ENCODE results near the gene IGSF6. TPM values are rescaled to one million over a fixed set of nuclear protein-coding genes. Genes with fewer than 3 reads are reported as not detected.
A peak's percentile ranks its signal among the peaks of the same experiment; 100 is the strongest.

The IGSF6 gene
- total and polyA plus RNA-seq, 9 of the 15 experiments (the other 6 are each of a cell fraction or from before 2014, with no cell fraction given): 0.07 TPM; not detected in 8

GRCh38 chr16:21611198-21611555 is 41.2 kb downstream of the IGSF6 start:
- Histone ChIP-seq H2AFZ (ENCODE audit: low read depth, low read length) (no peak overlapping the region), H3K4me2 (ENCODE audit: insufficient read depth, low read length) (peak overlapping the region; percentile 44; the same call in 1 of the 2 replicates), H3K27ac (ENCODE audit: extremely low read depth, low read depth, low read length) (no peak overlapping the region), H3K9ac (ENCODE audit: insufficient read depth in 1 of 2, low read depth in 2 of 2, low read length in 2 of 2) (no peak overlapping the region), H3K4me1 (replicated peaks in 1 of 2; ENCODE audit: control insufficient read depth in 2 of 2, insufficient read depth in 2 of 2, low read length in 2 of 2) (peaks cover 13 to 50% of the 10 kb centered on the region in 2 experiments), H3K9me3 (replicated peaks; ENCODE audit: control insufficient read depth, insufficient read depth, low read depth, low read length) (no peaks in the 10 kb centered on the region), H4K20me1 (replicated peaks; ENCODE audit: control insufficient read depth, insufficient read depth, low read length) (peaks cover 19% of the 10 kb centered on the region), H3K27me3 (ENCODE audit: control insufficient read depth in 2 of 2, insufficient read depth in 2 of 2, low read length in 2 of 2) (no peaks in the 10 kb centered on the region), H3K9me1 (ENCODE audit: control insufficient read depth, insufficient read depth, low read length) (no peaks in the 10 kb centered on the region), H3K4me3 (no peak overlapping the region), H3K79me2 (ENCODE audit: control insufficient read depth, insufficient read depth, low read length) (peaks cover 81% of the 10 kb centered on the region), H3K36me3 (ENCODE audit: control insufficient read depth, insufficient read depth, low read length) (peaks cover 28% of the 10 kb centered on the region; the same call in 2 of the 3 replicates)
- FAIRE-seq (peak; percentile 55), DNase-seq (ENCODE audit: extremely low read depth in 1 of 4, low spot score in 3 of 4) (no peak), ATAC-seq (peak; percentile 31; the same call in 2 of the 3 replicates)
- intact Hi-C loops (cut with micrococcal nuclease): no loop called here
- no TSS peak for BruUV-seq (replicated peaks)
- ChIA-PET CTCF (ENCODE audit: low intra/inter-chr PET ratio) (no interaction called here), POLR2A (interaction anchor here (0.8 to 2.3 kb wide), 5 partner anchors 7 to 46 kb away, joined by 3 to 14 read pairs (median 4); no protein-coding TSS in a partner anchor)
- 0% methylated on average over 4 of the region's 4 CpGs for WGBS (ENCODE audit: insufficient coverage, low coverage, missing lambda C conversion rate)
- in situ Hi-C loops (cut with MboI): no loop called here
- TF ChIP-seq, protein P1, sequence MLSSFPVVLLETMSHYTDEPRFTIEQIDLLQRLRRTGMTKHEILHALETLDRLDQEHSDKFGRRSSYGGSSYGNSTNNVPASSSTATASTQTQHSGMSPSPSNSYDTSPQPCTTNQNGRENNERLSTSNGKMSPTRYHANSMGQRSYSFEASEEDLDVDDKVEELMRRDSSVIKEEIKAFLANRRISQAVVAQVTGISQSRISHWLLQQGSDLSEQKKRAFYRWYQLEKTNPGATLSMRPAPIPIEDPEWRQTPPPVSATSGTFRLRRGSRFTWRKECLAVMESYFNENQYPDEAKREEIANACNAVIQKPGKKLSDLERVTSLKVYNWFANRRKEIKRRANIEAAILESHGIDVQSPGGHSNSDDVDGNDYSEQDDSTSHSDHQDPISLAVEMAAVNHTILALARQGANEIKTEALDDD (IDR thresholded peaks at IDR 0.05): peak; percentile 45; the same call in 1 of the 2 replicates
- TF ChIP-seq ZNF354B (CRISPR knock-in tag; IDR thresholded peaks at IDR 0.05) (no peak), TFAM (CRISPR knock-in tag; conservative IDR thresholded peaks at IDR 0.05) (no peak), DIDO1 (tag; IDR thresholded peaks at IDR 0.05; ENCODE audit: low read depth) (no peak), TEAD4 (IDR thresholded peaks at IDR 0.05; ENCODE audit: low read length) (0 out of 2 replicates have a peak, but pooled peaks have one; percentile 18), TEAD4 (CRISPR knock-in tag; IDR thresholded peaks at IDR 0.05; ENCODE audit: borderline replicate concordance) (no peak), ZBED1 (IDR thresholded peaks at IDR 0.05) (no peak), KLF6 (CRISPR knock-in tag; IDR thresholded peaks at IDR 0.05; ENCODE audit: borderline replicate concordance) (no peak), MBD2 (IDR thresholded peaks at IDR 0.05; ENCODE audit: borderline replicate concordance, low read depth) (no peak), NFIC (IDR thresholded peaks at IDR 0.05) (no peak), POLR3A (IDR thresholded peaks at IDR 0.05; ENCODE audit: borderline replicate concordance, extremely low read depth, insufficient read depth, insufficient read length) (no peak), NR2C2 (CRISPR knock-in tag; IDR thresholded peaks at IDR 0.05) (no peak), NR2C2 (tag; IDR thresholded peaks at IDR 0.05) (no peak), KAT7 (CRISPR knock-in tag; IDR thresholded peaks at IDR 0.05; ENCODE audit: borderline replicate concordance) (0 out of 2 replicates have a peak, but pooled peaks have one; percentile 20), CEBPB (tag; IDR thresholded peaks at IDR 0.05) (peak; percentile 85), NRF1 (conservative IDR thresholded peaks at IDR 0.05 in 1 of 2, IDR thresholded peaks at IDR 0.05 in 1 of 2) (no peak), CEBPG (CRISPR knock-in tag; IDR thresholded peaks at IDR 0.05) (peak; percentile 42; the same call in 1 of the 2 replicates), CEBPG (tag; conservative IDR thresholded peaks at IDR 0.05 in 1 of 2, IDR thresholded peaks at IDR 0.05 in 1 of 2) (peak; percentile 54 to 76; a peak in 3 of 4 replicates), LEF1 (IDR thresholded peaks at IDR 0.05) (0 out of 2 replicates have a peak, but pooled peaks have one; percentile 15), DACH1 (IDR thresholded peaks at IDR 0.05; ENCODE audit: partially characterized antibody) (peak; percentile 28)
- TF ChIP-seq, protein P2, sequence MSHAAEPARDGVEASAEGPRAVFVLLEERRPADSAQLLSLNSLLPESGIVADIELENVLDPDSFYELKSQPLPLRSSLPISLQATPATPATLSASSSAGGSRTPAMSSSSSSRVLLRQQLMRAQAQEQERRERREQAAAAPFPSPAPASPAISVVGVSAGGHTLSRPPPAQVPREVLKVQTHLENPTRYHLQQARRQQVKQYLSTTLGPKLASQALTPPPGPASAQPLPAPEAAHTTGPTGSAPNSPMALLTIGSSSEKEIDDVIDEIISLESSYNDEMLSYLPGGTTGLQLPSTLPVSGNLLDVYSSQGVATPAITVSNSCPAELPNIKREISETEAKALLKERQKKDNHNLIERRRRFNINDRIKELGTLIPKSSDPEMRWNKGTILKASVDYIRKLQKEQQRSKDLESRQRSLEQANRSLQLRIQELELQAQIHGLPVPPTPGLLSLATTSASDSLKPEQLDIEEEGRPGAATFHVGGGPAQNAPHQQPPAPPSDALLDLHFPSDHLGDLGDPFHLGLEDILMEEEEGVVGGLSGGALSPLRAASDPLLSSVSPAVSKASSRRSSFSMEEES (CRISPR knock-in tag; IDR thresholded peaks at IDR 0.05): no peak
